HepG2 (cell line): Measurements from ENCODE around the gene C1QTNF6. TPM values are rescaled to one million over a fixed set of nuclear protein-coding genes. Genes with fewer than 3 reads are reported as not detected.

ENCODE experiments used
- ATAC-seq: fragments of 200-7000 bp; cut with Tn5 transposase; 3 replicates; pipeline ENCODE4 v1.9.1; 2020; ENCODE audit warnings: mild to moderate bottlenecking, moderate library complexity
- BruUV-seq: library from RNA; stranded (reverse); fragments of 400-500 nt; replicated peaks from 2 replicates; lab custom pipeline; 2021; lab: Mats Ljungman, UMichigan
- CTCF ChIA-PET: fragments of 300-600 bp; formaldehyde crosslinking; extraction: SDS; loops from one replicate; lab custom pipeline; 2021; ENCODE audit warnings: low total read pairs, inconsistent platforms, low intra/inter-chr PET ratio; lab: Yijun Ruan, JAX
- POLR2A ChIA-PET: fragments of 350-600 bp; sonication (Branson Sonifier 250); formaldehyde crosslinking; loops from one replicate; lab custom pipeline; 2020; ENCODE audit warnings: antibody characterized with exemption, inconsistent platforms; lab: Yijun Ruan, JAX
- DNase-seq: peaks from one replicate; pipeline ENCODE4 v3.0.0-alpha.2; 2015; ENCODE audit warnings: low spot score
- FAIRE-seq: peaks from 3 replicates; lab custom pipeline; 2011; peaks lifted over from hg19 to GRCh38; lab: Jason Lieb, UNC
- H2AFZ ChIP-seq: one replicate; pipeline ENCODE4 v1.6.1; 2011; ENCODE audit warnings: low read length, inconsistent platforms
- H3K27ac ChIP-seq: fragments of 300-600 bp; 3 replicates; pipeline ENCODE4 v1.8.0; 2011; ENCODE audit warnings: mixed run types, mild to moderate bottlenecking, mixed read lengths, low read length, inconsistent platforms; ENCODE audit not compliant: insufficient read depth; ENCODE audit errors: extremely low read length
- H3K27me3 ChIP-seq, 2 experiments: fragments of 200-600 bp in 1 of 2; 2 replicates in 1 of 2; 3 replicates in 1 of 2; pipeline versions ENCODE4 v1.6.0 to v1.8.0; 2011; ENCODE audit warnings: low read length in 2 of 2, mild to moderate bottlenecking in 2 of 2, moderate library complexity in 2 of 2, inconsistent platforms in 1 of 2; ENCODE audit not compliant: insufficient read depth in 2 of 2, control insufficient read depth in 1 of 2
- H3K36me3 ChIP-seq, 2 experiments: fragments of 200-600 bp in 1 of 2; replicated peaks in 1 of 2; 2 replicates in 1 of 2; 3 replicates in 1 of 2; pipeline versions ENCODE4 v1.5.1 to v1.8.0; 2011; ENCODE audit warnings: low read length in 2 of 2, inconsistent platforms in 1 of 2; ENCODE audit not compliant: insufficient read depth in 2 of 2, control insufficient read depth in 1 of 2
- H3K4me1 ChIP-seq: 2 replicates; pipeline ENCODE4 v1.5.1; 2012; ENCODE audit warnings: low read length, inconsistent platforms; ENCODE audit not compliant: insufficient read depth
- H3K4me2 ChIP-seq: 2 replicates; pipeline ENCODE4 v1.6.0; 2011; ENCODE audit warnings: low read depth, low read length, inconsistent platforms
- H3K4me3 ChIP-seq, 3 experiments: fragments of 200-600 bp in 1 of 3; sonication (generic), shearing (Covaris generic) in 1 of 3; replicated peaks in 1 of 3; 2 replicates each; pipeline ENCODE4 v1.5.1; 2011 to 2016; ENCODE audit warnings: low read length in 3 of 3, inconsistent platforms in 2 of 3, low read depth in 2 of 3, mild to moderate bottlenecking in 2 of 3, control low read depth in 1 of 3, mixed read lengths in 1 of 3; ENCODE audit not compliant: insufficient read depth in 1 of 3
- H3K79me2 ChIP-seq: one replicate; pipeline ENCODE4 v1.6.1; 2011; ENCODE audit warnings: low read length, inconsistent platforms; ENCODE audit not compliant: insufficient read depth
- H3K9ac ChIP-seq: 2 replicates; pipeline ENCODE4 v1.6.0; 2011; ENCODE audit warnings: mild to moderate bottlenecking, low read depth, low read length, inconsistent platforms; ENCODE audit not compliant: insufficient read depth
- H3K9me3 ChIP-seq: 2 replicates; pipeline ENCODE4 v1.5.1; 2012; ENCODE audit warnings: mild to moderate bottlenecking, low read length
- H4K20me1 ChIP-seq: 2 replicates; pipeline ENCODE4 v1.6.0; 2011; ENCODE audit warnings: inconsistent platforms, mild to moderate bottlenecking, low read length, moderate library complexity; ENCODE audit not compliant: insufficient read depth
- BRD4 ChIP-seq: sonication (generic); formaldehyde crosslinking; IDR thresholded peaks from 2 replicates; pipeline ENCODE4 v1.4.0; 2020; ENCODE audit warnings: missing genetic modification reagents
- FOXP4 ChIP-seq: sonication (generic); formaldehyde crosslinking; IDR thresholded peaks from 2 replicates; pipeline ENCODE4 v1.4.0; 2020; ENCODE audit warnings: missing genetic modification reagents
- KDM4B ChIP-seq: sonication (generic); formaldehyde crosslinking; IDR thresholded peaks from 2 replicates; pipeline ENCODE4 v1.4.0; 2020; ENCODE audit warnings: missing genetic modification reagents
- MEF2D ChIP-seq: sonication (generic); formaldehyde crosslinking; IDR thresholded peaks from 2 replicates; pipeline ENCODE4 v1.5.1; 2020; ENCODE audit warnings: mild to moderate bottlenecking, missing genetic modification reagents
- NFATC3 ChIP-seq: sonication (generic); formaldehyde crosslinking; IDR thresholded peaks from 2 replicates; pipeline ENCODE4 v1.5.1; 2020; ENCODE audit warnings: mild to moderate bottlenecking, missing genetic modification reagents
- PAXIP1 ChIP-seq: sonication (generic); formaldehyde crosslinking; conservative IDR thresholded peaks from 2 replicates; pipeline ENCODE4 v1.4.0; 2020; ENCODE audit warnings: mild to moderate bottlenecking, missing genetic modification reagents, moderate library complexity
- PRMT3 ChIP-seq: sonication (generic); formaldehyde crosslinking; IDR thresholded peaks from 2 replicates; pipeline ENCODE4 v1.8.1; 2022; ENCODE audit warnings: low read depth, mild to moderate bottlenecking, moderate library complexity, missing genetic modification reagents, borderline replicate concordance
- TAF15 ChIP-seq: fragments of 200-400 bp; formaldehyde crosslinking; IDR thresholded peaks from one replicate; pipeline ENCODE4 v1.6.1; 2018; ENCODE audit warnings: mild to moderate bottlenecking, low read depth, low read length; ENCODE audit not compliant: poor library complexity, severe bottlenecking
- ZFP91 ChIP-seq: sonication (generic); formaldehyde crosslinking; IDR thresholded peaks from 2 replicates; pipeline ENCODE4 v1.9.0; 2022; ENCODE audit warnings: missing genetic modification reagents, mild to moderate bottlenecking, borderline replicate concordance
- ZNF232 ChIP-seq: sonication (generic); formaldehyde crosslinking; IDR thresholded peaks from 2 replicates; pipeline ENCODE4 v1.4.0; 2020; ENCODE audit warnings: missing genetic modification reagents, borderline replicate concordance
- ZNF331 ChIP-seq: sonication (generic); formaldehyde crosslinking; IDR thresholded peaks from 2 replicates; pipeline ENCODE4 v1.4.0; 2020; ENCODE audit warnings: missing genetic modification reagents
- ZNF552 ChIP-seq: sonication (generic); formaldehyde crosslinking; IDR thresholded peaks from 2 replicates; pipeline ENCODE4 v1.9.0; 2022; ENCODE audit warnings: missing genetic modification reagents, mild to moderate bottlenecking, borderline replicate concordance
- ZNF616 ChIP-seq: sonication (generic); formaldehyde crosslinking; IDR thresholded peaks from 2 replicates; pipeline ENCODE4 v1.5.0; 2020; ENCODE audit warnings: low read depth, mild to moderate bottlenecking, missing genetic modification reagents
- ZNF678 ChIP-seq: sonication (generic); formaldehyde crosslinking; IDR thresholded peaks from 2 replicates; pipeline ENCODE4 v1.4.0; 2020; ENCODE audit warnings: mild to moderate bottlenecking, missing genetic modification reagents
- ZNF691 ChIP-seq: sonication (generic); formaldehyde crosslinking; IDR thresholded peaks from 2 replicates; pipeline ENCODE4 v1.4.0; 2020; ENCODE audit warnings: missing genetic modification reagents, low read depth, mild to moderate bottlenecking, borderline replicate concordance
- ZNF709 ChIP-seq: sonication (generic); formaldehyde crosslinking; IDR thresholded peaks from 2 replicates; pipeline ENCODE4 v1.5.0; 2020; ENCODE audit warnings: mild to moderate bottlenecking, missing genetic modification reagents
- WGBS: methylation state at CpG from one replicate; pipeline ENCODE4 v1.1.6; 2017; ENCODE audit warnings: low lambda C conversion rate; 5-methylcytosine and 5-hydroxymethylcytosine counted together
- in situ Hi-C: cut with HindIII; loops from 2 replicates; pipeline ENCODE4 v1.10.0; 2017; ENCODE audit warnings: low pct_unique_long_range_greater_than_20kb; ENCODE audit not compliant: extremely low pct_ligation_motif_present
- intact Hi-C: fragments of 100-400 bp; cut with micrococcal nuclease; formaldehyde crosslinking; loops from one replicate; pipeline ENCODE4 v1.10.0; 2022; ENCODE audit not compliant: unreplicated experiment
- polyA plus RNA-seq, 8 experiments: library from polyadenylated mRNA; depleted of rRNA in 3 of 8; stranded (reverse) in 7 of 8; unstranded in 1 of 8; fragments of >200 nt; fragmentation: Illumina TruSeq in 4 of 8; extraction: Trizol in 4 of 8; gene quantifications; 2 replicates each; pipeline versions ENCODE4 v1.2.1 to v1.2.3, GENCODE V29; 2011 to 2016; ENCODE audit warnings: low read depth in 4 of 8, missing spikeins in 1 of 8, mixed read lengths in 1 of 8; ENCODE audit not compliant: insufficient read depth in 1 of 8
- total RNA-seq, 5 experiments: library from RNA; depleted of rRNA; stranded (reverse); fragments of >200 nt; fragmentation: Illumina TruSeq; extraction: Trizol; gene quantifications; 2 replicates each; pipeline ENCODE4 v1.2.3, GENCODE V29; 2016; ENCODE audit warnings: low read depth in 1 of 5

The C1QTNF6 gene
- total and polyA plus RNA-seq, 2 of the 13 experiments (the other 11 are each of a cell fraction or from before 2014, with no cell fraction given): 2.7 to 6.9 TPM

DNA sequence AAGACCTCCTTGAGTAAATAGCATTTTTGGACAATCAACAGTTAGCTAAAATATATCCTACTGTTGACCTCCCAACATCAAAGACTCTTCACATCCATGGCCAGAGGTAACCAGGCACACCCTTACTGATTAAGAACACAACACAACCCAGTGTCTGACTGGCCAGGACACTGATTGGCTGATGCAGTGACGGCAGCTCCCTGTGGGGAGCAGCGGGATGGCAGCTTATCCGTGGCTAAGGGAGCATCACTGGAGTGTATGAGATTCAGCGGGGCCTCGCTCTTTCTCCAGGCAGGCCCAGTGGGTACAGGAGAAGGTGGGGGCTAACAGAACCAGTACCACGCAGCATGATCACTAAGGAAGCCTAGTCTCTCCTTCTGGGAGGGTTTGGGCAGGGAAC lies 28.0 kb downstream of the C1QTNF6 start:
- CTCF ChIA-PET: interaction anchor here (1.2 kb wide), 1 partner anchor 37 kb away, joined by 3 read pairs; no protein-coding TSS in a partner anchor
- no peak for TF ChIP-seq ZNF331 (CRISPR knock-in tag)
- no peak for TF ChIP-seq NFATC3
- TF ChIP-seq PRMT3 (CRISPR knock-in tag): no peak
- TF ChIP-seq ZNF691: no peak
- no peak for TF ChIP-seq ZNF709
- TF ChIP-seq KDM4B (CRISPR knock-in tag): no peak
- TF ChIP-seq PAXIP1: no peak
- TF ChIP-seq FOXP4 (CRISPR knock-in tag): no peak
- TF ChIP-seq ZFP91 (CRISPR knock-in tag): no peak
- no peak for TF ChIP-seq ZNF616 (CRISPR knock-in tag)
- TF ChIP-seq ZNF232 (CRISPR knock-in tag): no peak
- no peak for TF ChIP-seq ZNF678 (CRISPR knock-in tag)
- no peak for TF ChIP-seq ZNF552 (CRISPR knock-in tag)
- no peak for TF ChIP-seq TAF15
- no peak for TF ChIP-seq MEF2D (CRISPR knock-in tag)
- no peak for TF ChIP-seq BRD4

More for the DNA sequence above, 28.0 kb downstream of the C1QTNF6 start:
- no peak overlapping the region for H3K27ac ChIP-seq
- H3K4me1 ChIP-seq: peaks cover 13% of the 10 kb centered on the region
- 0% methylated on average over 3 of the region's 6 CpGs for WGBS
- DNase-seq (no peak), ATAC-seq (peak; percentile 66), FAIRE-seq (no peak)
- no peak overlapping the region for H3K9ac ChIP-seq
- H3K27me3 ChIP-seq: peaks cover 4 to 17% of the 10 kb centered on the region in 2 experiments; a peak in 3 of 5 replicates
- intact Hi-C loops (no loop called here), in situ Hi-C loops (loop anchor here (5.0 kb wide), 1 partner anchor 37 kb away; no protein-coding TSS in a partner anchor)
- POLR2A ChIA-PET: no interaction called here
- no peak overlapping the region for H3K4me2 ChIP-seq
- H2AFZ ChIP-seq: no peak overlapping the region
- BruUV-seq: no TSS peak
- H3K36me3 ChIP-seq: no peaks in the 10 kb centered on the region
- H3K79me2 ChIP-seq: no peaks in the 10 kb centered on the region
- no peaks in the 10 kb centered on the region for H4K20me1 ChIP-seq
- H3K9me3 ChIP-seq: no peaks in the 10 kb centered on the region
- no peak overlapping the region for H3K4me3 ChIP-seq
